Measurements from ENCODE around the gene LIPT1.

The LIPT1 gene

GRCh38 chr2:99184811-99185210 lies 30.0 kb downstream of the LIPT1 start:
- TF ChIP-seq ZNF565 (CRISPR knock-in tag; conservative IDR thresholded peaks at IDR 0.05; ENCODE audit: low read depth) (no peak), ZNF8 (CRISPR knock-in tag; IDR thresholded peaks at IDR 0.05) (no peak), RARB (CRISPR knock-in tag; IDR thresholded peaks at IDR 0.05) (no peak), OSR1 (CRISPR knock-in tag; IDR thresholded peaks at IDR 0.05) (no peak), CSDC2 (CRISPR knock-in tag; IDR thresholded peaks at IDR 0.05) (no peak), ARNTL (CRISPR knock-in tag; IDR thresholded peaks at IDR 0.05; ENCODE audit: borderline replicate concordance, low read depth) (no peak), TSHZ2 (CRISPR knock-in tag; IDR thresholded peaks at IDR 0.05) (no peak), TCF4 (CRISPR knock-in tag; IDR thresholded peaks at IDR 0.05; ENCODE audit: borderline replicate concordance) (no peak), ESRRG (CRISPR knock-in tag; IDR thresholded peaks at IDR 0.05) (no peak), TOX (CRISPR knock-in tag; IDR thresholded peaks at IDR 0.05; ENCODE audit: borderline replicate concordance) (no peak), BACH2 (CRISPR knock-in tag; IDR thresholded peaks at IDR 0.05; ENCODE audit: borderline replicate concordance) (no peak), ZC3H10 (CRISPR knock-in tag; IDR thresholded peaks at IDR 0.05) (no peak), ZNF70 (CRISPR knock-in tag; IDR thresholded peaks at IDR 0.05) (no peak), ZFP30 (CRISPR knock-in tag; IDR thresholded peaks at IDR 0.05) (no peak), PPARA (CRISPR knock-in tag; IDR thresholded peaks at IDR 0.05; ENCODE audit: borderline replicate concordance) (no peak), ZFP3 (CRISPR knock-in tag; IDR thresholded peaks at IDR 0.05) (no peak), POU6F1 (CRISPR knock-in tag; IDR thresholded peaks at IDR 0.05; ENCODE audit: borderline replicate concordance, low read depth) (no peak), ISL1 (CRISPR knock-in tag; IDR thresholded peaks at IDR 0.05) (no peak)
- TF ChIP-seq, protein P1, sequence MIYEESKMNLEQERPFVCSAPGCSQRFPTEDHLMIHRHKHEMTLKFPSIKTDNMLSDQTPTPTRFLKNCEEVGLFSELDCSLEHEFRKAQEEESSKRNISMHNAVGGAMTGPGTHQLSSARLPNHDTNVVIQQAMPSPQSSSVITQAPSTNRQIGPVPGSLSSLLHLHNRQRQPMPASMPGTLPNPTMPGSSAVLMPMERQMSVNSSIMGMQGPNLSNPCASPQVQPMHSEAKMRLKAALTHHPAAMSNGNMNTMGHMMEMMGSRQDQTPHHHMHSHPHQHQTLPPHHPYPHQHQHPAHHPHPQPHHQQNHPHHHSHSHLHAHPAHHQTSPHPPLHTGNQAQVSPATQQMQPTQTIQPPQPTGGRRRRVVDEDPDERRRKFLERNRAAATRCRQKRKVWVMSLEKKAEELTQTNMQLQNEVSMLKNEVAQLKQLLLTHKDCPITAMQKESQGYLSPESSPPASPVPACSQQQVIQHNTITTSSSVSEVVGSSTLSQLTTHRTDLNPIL (CRISPR knock-in tag; IDR thresholded peaks at IDR 0.05; ENCODE audit: low read depth), result no peak
- TF ChIP-seq, protein P2, sequence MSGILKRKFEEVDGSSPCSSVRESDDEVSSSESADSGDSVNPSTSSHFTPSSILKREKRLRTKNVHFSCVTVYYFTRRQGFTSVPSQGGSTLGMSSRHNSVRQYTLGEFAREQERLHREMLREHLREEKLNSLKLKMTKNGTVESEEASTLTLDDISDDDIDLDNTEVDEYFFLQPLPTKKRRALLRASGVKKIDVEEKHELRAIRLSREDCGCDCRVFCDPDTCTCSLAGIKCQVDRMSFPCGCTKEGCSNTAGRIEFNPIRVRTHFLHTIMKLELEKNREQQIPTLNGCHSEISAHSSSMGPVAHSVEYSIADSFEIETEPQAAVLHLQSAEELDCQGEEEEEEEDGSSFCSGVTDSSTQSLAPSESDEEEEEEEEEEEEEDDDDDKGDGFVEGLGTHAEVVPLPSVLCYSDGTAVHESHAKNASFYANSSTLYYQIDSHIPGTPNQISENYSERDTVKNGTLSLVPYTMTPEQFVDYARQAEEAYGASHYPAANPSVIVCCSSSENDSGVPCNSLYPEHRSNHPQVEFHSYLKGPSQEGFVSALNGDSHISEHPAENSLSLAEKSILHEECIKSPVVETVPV (CRISPR knock-in tag; IDR thresholded peaks at IDR 0.05), result no peak
- no peak for ATAC-seq

- ATAC-seq, result no peak
Observed at GRCh38 chr2:99187011-99187410, 32.2 kb downstream of the LIPT1 start.

More at GRCh38 chr2:99187011-99187410, 32.2 kb downstream of the LIPT1 start:
- TF ChIP-seq ZC3H10 (CRISPR knock-in tag; IDR thresholded peaks at IDR 0.05) (no peak), ZNF70 (CRISPR knock-in tag; IDR thresholded peaks at IDR 0.05) (no peak), POU6F1 (CRISPR knock-in tag; IDR thresholded peaks at IDR 0.05; ENCODE audit: borderline replicate concordance, low read depth) (no peak), TCF4 (CRISPR knock-in tag; IDR thresholded peaks at IDR 0.05; ENCODE audit: borderline replicate concordance) (no peak), CSDC2 (CRISPR knock-in tag; IDR thresholded peaks at IDR 0.05) (no peak), SNAI2 (CRISPR knock-in tag; IDR thresholded peaks at IDR 0.05) (no peak), OSR1 (CRISPR knock-in tag; IDR thresholded peaks at IDR 0.05) (no peak), ARNTL (CRISPR knock-in tag; IDR thresholded peaks at IDR 0.05; ENCODE audit: borderline replicate concordance, low read depth) (no peak), ZFP3 (CRISPR knock-in tag; IDR thresholded peaks at IDR 0.05) (no peak), ZNF565 (CRISPR knock-in tag; conservative IDR thresholded peaks at IDR 0.05; ENCODE audit: low read depth) (no peak), PATZ1 (CRISPR knock-in tag; IDR thresholded peaks at IDR 0.05; ENCODE audit: borderline replicate concordance) (no peak), PPARA (CRISPR knock-in tag; IDR thresholded peaks at IDR 0.05; ENCODE audit: borderline replicate concordance) (no peak), ZNF8 (CRISPR knock-in tag; IDR thresholded peaks at IDR 0.05) (no peak), RARB (CRISPR knock-in tag; IDR thresholded peaks at IDR 0.05) (no peak), ESRRG (CRISPR knock-in tag; IDR thresholded peaks at IDR 0.05) (no peak)
- TF ChIP-seq, protein P2 (CRISPR knock-in tag; IDR thresholded peaks at IDR 0.05), result no peak

All from SK-N-SH treated with all-trans-retinoic acid at 6 μM for 48 hours (cell line).